ENCODE measurements around the gene MRPL33. TPM values are rescaled to one million over a fixed set of nuclear protein-coding genes. Genes with fewer than 3 reads are reported as not detected.

Gene MRPL33
- total and polyA plus RNA-seq, 2 experiments from 2014 or later, result 80.5 to 310 TPM

- Histone ChIP-seq H3K79me2 (replicated peaks; ENCODE audit: insufficient read depth) (no peaks in the 10 kb centered on the region), H3K4me2 (no peak overlapping the region), H3K27me3 (ENCODE audit: insufficient read depth) (no peaks in the 10 kb centered on the region), H4K20me1 (replicated peaks; ENCODE audit: insufficient read depth) (no peaks in the 10 kb centered on the region), H3K4me1 (ENCODE audit: insufficient read depth) (no peaks in the 10 kb centered on the region), H3K9me2 (ENCODE audit: insufficient read depth) (no peaks in the 10 kb centered on the region), H2AFZ (no peak overlapping the region), H3F3A (replicated peaks; ENCODE audit: low read depth) (no peaks in the 10 kb centered on the region), H3K36me3 (ENCODE audit: insufficient read depth) (no peaks in the 10 kb centered on the region), H3K4me3 (no peak overlapping the region), H3K27ac (ENCODE audit: low read depth) (no peak overlapping the region)
- Mint-ChIP-seq H3K36me3 (ENCODE audit: low read depth) (no peaks in the 10 kb centered on the region), H3K27ac (no peak overlapping the region), H3K9me3 (no peaks in the 10 kb centered on the region; the same call in 2 of the 3 replicates), H3K27me3 (ENCODE audit: insufficient read depth, low read depth, poor library complexity) (peaks cover 5% of the 10 kb centered on the region), H3K4me3 (no peak overlapping the region), H3K4me1 (no peaks in the 10 kb centered on the region)
- DNase-seq (ENCODE audit: low spot score) (no peak), ATAC-seq (no peak)
- no peak for TF ChIP-seq REST (IDR thresholded peaks at IDR 0.05; ENCODE audit: unreplicated experiment)
- no peak for TF ChIP-seq ZNF331 (CRISPR knock-in tag; IDR thresholded peaks at IDR 0.05; ENCODE audit: low read depth)
- no peak for TF ChIP-seq POLR2AphosphoS5 (IDR thresholded peaks at IDR 0.05; ENCODE audit: low read depth)
- TF ChIP-seq EZH2 (IDR thresholded peaks at IDR 0.05; ENCODE audit: low read depth, unreplicated experiment), result no peak
- no peak for TF ChIP-seq EZH2phosphoT487 (IDR thresholded peaks at IDR 0.05; ENCODE audit: unreplicated experiment)
Observed at GRCh38 chr2:27810455-27810854, 38.9 kb downstream of the MRPL33 start.

GRCh38 chr2:27811768-27812167, 40.2 kb downstream of the MRPL33 start:
- Histone ChIP-seq H3K27ac (ENCODE audit: low read depth) (no peak overlapping the region), H3F3A (replicated peaks; ENCODE audit: low read depth) (no peaks in the 10 kb centered on the region), H4K20me1 (replicated peaks; ENCODE audit: insufficient read depth) (no peaks in the 10 kb centered on the region), H3K79me2 (replicated peaks; ENCODE audit: insufficient read depth) (no peaks in the 10 kb centered on the region), H3K4me2 (no peak overlapping the region), H3K4me3 (no peak overlapping the region), H2AFZ (no peak overlapping the region), H3K27me3 (ENCODE audit: insufficient read depth) (no peaks in the 10 kb centered on the region), H3K9me2 (ENCODE audit: insufficient read depth) (no peaks in the 10 kb centered on the region), H3K36me3 (ENCODE audit: insufficient read depth) (no peaks in the 10 kb centered on the region), H3K4me1 (ENCODE audit: insufficient read depth) (no peaks in the 10 kb centered on the region)
- TF ChIP-seq REST (IDR thresholded peaks at IDR 0.05; ENCODE audit: unreplicated experiment) (no peak), CTCF (conservative IDR thresholded peaks at IDR 0.05; ENCODE audit: low read depth in 2 of 2) (no peak), EZH2phosphoT487 (IDR thresholded peaks at IDR 0.05; ENCODE audit: unreplicated experiment) (no peak), ZNF331 (CRISPR knock-in tag; IDR thresholded peaks at IDR 0.05; ENCODE audit: low read depth) (no peak), STAT1 (IDR thresholded peaks at IDR 0.05; ENCODE audit: unreplicated experiment) (no peak), NANOG (IDR thresholded peaks at IDR 0.05; ENCODE audit: borderline replicate concordance) (no peak), EZH2 (IDR thresholded peaks at IDR 0.05; ENCODE audit: low read depth, unreplicated experiment) (no peak)
- H3K36me3 Mint-ChIP-seq (ENCODE audit: low read depth), result no peaks in the 10 kb centered on the region
- no peak for DNase-seq (ENCODE audit: low spot score)
- H3K4me1 Mint-ChIP-seq, result no peaks in the 10 kb centered on the region
- H3K27me3 Mint-ChIP-seq (ENCODE audit: insufficient read depth, low read depth, poor library complexity), result peaks cover 5% of the 10 kb centered on the region
- no peak for ATAC-seq
- H3K9me3 Mint-ChIP-seq, result no peaks in the 10 kb centered on the region; the same call in 2 of the 3 replicates
- H3K4me3 Mint-ChIP-seq, result no peak overlapping the region
- no peak overlapping the region for H3K27ac Mint-ChIP-seq
